Chondrocyte (in vitro differentiated cells): Measurements from ENCODE around the gene DYNLT5. TPM values are rescaled to one million over a fixed set of nuclear protein-coding genes. Genes with fewer than 3 reads are reported as not detected.

Experiments used
- DNase-seq: peaks from one replicate; pipeline ENCODE4 v3.0.0; 2021; ENCODE audit warnings: mixed read lengths, low spot score
- H3K27ac Mint-ChIP-seq: one replicate; pipeline ENCODE4 v1.8.0; 2021; ENCODE audit warnings: mild to moderate bottlenecking, moderate library complexity, mixed read lengths; ENCODE audit not compliant: unreplicated experiment
- H3K27me3 Mint-ChIP-seq: 2 replicates; pipeline ENCODE4 v1.8.0; 2021; ENCODE audit warnings: low read depth, mixed read lengths
- H3K36me3 Mint-ChIP-seq: 2 replicates; pipeline ENCODE4 v1.8.0; 2021; ENCODE audit warnings: low read depth, mixed read lengths
- H3K4me1 Mint-ChIP-seq: 2 replicates; pipeline ENCODE4 v1.8.0; 2021; ENCODE audit warnings: low read depth, mild to moderate bottlenecking, mixed read lengths
- H3K4me3 Mint-ChIP-seq: one replicate; pipeline ENCODE4 v1.8.0; 2021; ENCODE audit warnings: mild to moderate bottlenecking, moderate library complexity, mixed read lengths; ENCODE audit not compliant: unreplicated experiment
- H3K9me3 Mint-ChIP-seq: 2 replicates; pipeline ENCODE4 v1.8.0; 2021; ENCODE audit warnings: low read depth, mixed read lengths
- total RNA-seq: library from RNA; stranded (reverse); gene quantifications from 3 replicates; pipeline ENCODE4 v1.2.1, GENCODE V29; 2021
- TF ChIP-seq, protein P1 (sequence below): fragments of 200-600 bp; sonication (generic); IDR thresholded peaks from 2 replicates; pipeline ENCODE4 v1.5.0; 2021; ENCODE audit warnings: antibody characterized with exemption, mild to moderate bottlenecking, moderate library complexity

The DYNLT5 gene
- total RNA-seq, 1 donor from 2014 or later = not detected

DNA sequence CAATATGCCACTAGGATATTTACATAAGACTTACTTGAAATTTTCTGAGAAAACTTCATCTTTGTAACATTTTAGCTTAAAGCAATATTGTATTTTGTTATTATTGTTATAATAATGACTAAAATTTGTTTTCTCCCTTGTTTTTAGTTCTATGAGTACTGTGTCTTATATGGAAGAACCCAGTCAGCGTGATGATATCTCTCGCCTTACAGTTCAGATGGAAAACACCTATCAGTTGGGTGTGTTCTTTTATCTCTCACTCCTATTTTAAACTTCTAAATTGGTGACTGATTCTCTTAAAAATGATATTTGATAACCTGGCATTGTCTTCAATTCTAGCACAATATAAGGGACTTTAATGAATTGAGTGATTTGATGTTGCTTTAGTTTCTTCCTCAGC is 18.0 kb downstream of the DYNLT5 start:
- Mint-ChIP-seq H3K4me1 (no peaks in the 10 kb centered on the region), H3K27ac (no peak overlapping the region), H3K27me3 (no peaks in the 10 kb centered on the region), H3K9me3 (no peaks in the 10 kb centered on the region), H3K4me3 (no peak overlapping the region), H3K36me3 (no peaks in the 10 kb centered on the region)
- TF ChIP-seq, protein P1, sequence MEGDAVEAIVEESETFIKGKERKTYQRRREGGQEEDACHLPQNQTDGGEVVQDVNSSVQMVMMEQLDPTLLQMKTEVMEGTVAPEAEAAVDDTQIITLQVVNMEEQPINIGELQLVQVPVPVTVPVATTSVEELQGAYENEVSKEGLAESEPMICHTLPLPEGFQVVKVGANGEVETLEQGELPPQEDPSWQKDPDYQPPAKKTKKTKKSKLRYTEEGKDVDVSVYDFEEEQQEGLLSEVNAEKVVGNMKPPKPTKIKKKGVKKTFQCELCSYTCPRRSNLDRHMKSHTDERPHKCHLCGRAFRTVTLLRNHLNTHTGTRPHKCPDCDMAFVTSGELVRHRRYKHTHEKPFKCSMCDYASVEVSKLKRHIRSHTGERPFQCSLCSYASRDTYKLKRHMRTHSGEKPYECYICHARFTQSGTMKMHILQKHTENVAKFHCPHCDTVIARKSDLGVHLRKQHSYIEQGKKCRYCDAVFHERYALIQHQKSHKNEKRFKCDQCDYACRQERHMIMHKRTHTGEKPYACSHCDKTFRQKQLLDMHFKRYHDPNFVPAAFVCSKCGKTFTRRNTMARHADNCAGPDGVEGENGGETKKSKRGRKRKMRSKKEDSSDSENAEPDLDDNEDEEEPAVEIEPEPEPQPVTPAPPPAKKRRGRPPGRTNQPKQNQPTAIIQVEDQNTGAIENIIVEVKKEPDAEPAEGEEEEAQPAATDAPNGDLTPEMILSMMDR = no peak
- no peak for DNase-seq

DNA sequence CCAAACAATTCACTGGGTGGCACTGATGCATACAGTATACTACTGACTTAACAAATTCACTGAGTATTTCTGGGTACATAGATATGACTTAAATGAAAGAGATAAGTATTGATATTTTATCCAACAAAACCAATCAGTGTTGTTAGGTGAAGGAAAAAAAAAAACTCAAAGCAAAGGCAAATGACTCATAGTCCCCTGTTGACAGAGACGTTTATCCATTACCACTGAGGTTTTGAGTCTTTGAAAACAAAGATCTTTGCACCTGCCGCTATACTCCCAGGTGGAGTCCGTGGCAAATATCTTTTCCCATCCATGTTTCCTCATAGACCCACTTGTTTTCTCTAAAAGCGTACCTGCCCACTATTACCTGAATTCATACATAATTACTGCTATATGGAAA is 18.4 kb downstream of the DYNLT5 start:
- H3K4me3 Mint-ChIP-seq = no peak overlapping the region
- TF ChIP-seq, protein P1 = no peak
- H3K4me1 Mint-ChIP-seq = no peaks in the 10 kb centered on the region
- H3K9me3 Mint-ChIP-seq = no peaks in the 10 kb centered on the region
- no peaks in the 10 kb centered on the region for H3K27me3 Mint-ChIP-seq
- no peak for DNase-seq
- no peak overlapping the region for H3K27ac Mint-ChIP-seq
- H3K36me3 Mint-ChIP-seq = no peaks in the 10 kb centered on the region

DNA sequence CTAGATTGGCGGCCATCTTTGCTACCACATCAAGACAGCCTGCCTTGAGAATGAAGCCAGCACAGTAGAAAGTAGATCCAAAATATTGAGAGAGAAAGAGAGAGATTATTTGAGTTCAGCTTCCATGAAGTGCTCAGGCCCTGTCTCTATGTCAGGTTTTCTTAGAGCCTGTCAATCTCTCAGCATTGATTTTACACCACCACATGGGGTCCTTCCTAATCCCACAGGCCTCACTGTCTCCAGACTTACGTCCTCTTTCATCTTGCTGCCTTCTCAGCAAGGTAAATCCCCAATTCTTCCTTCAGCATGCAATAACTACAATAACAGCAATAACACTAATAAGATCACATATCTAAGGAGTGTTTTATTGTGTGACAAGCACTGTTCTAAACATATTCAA is 21.0 kb downstream of the DYNLT5 start:
- DNase-seq = no peak
- Mint-ChIP-seq H3K4me1 (no peaks in the 10 kb centered on the region), H3K36me3 (no peaks in the 10 kb centered on the region), H3K27ac (no peak overlapping the region), H3K4me3 (no peak overlapping the region), H3K9me3 (no peaks in the 10 kb centered on the region), H3K27me3 (peaks cover 2% of the 10 kb centered on the region)
- TF ChIP-seq, protein P1 = no peak

DNA sequence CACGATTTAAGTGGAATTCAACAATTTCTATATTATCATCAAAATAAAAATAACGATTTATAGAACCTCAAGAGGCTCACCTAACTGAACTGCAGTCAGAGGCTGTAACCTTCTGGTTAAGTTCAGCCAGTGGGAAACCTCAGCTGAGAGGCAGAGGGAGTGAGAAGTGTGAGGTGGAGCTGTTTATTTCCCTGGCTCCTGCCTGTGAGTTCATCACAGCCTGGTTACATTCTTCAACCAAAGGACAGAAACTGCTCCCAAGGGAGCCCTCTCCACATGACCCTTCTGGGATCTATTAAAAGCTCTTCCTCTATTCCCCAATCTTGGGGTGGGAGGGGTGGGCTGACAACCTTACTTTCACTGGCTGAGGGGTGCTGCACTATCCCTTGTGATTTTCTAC is 22.2 kb downstream of the DYNLT5 start:
- Mint-ChIP-seq H3K4me1 (no peaks in the 10 kb centered on the region), H3K27ac (no peak overlapping the region), H3K9me3 (no peaks in the 10 kb centered on the region), H3K36me3 (no peaks in the 10 kb centered on the region), H3K4me3 (no peak overlapping the region), H3K27me3 (peaks cover 7% of the 10 kb centered on the region)
- no peak for DNase-seq
- TF ChIP-seq, protein P1 = no peak

DNA sequence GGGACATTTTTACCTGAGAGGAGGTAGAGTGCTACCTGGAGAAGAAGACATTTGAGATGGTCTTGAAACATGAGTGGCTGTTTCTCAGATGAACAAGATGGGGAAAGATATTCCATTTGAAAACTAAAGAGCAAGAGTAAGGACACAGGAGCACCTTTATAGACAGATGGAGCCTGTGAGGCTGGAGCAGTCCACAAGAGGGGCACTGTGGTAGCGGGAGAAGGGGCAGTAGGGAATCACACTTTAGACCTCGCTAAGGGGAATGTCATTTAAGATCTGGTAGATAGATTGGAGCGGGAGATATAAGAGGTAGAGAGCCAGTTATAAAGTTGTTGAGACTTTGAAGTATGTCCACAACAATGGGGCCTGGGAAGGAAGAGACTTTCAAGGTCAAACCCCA is 23.4 kb downstream of the DYNLT5 start:
- Mint-ChIP-seq H3K27me3 (peaks cover 8% of the 10 kb centered on the region), H3K4me1 (no peaks in the 10 kb centered on the region), H3K36me3 (no peaks in the 10 kb centered on the region), H3K27ac (no peak overlapping the region), H3K9me3 (peaks cover 4% of the 10 kb centered on the region), H3K4me3 (no peak overlapping the region)
- TF ChIP-seq, protein P1 = no peak
- DNase-seq = no peak
